Measurements from ENCODE around the gene SCARB1. TPM values are rescaled to one million over a fixed set of nuclear protein-coding genes. Genes with fewer than 3 reads are reported as not detected.

The SCARB1 gene
- total and polyA plus RNA-seq, 9 of the 15 experiments (the other 6 are each of a cell fraction or from before 2014, with no cell fraction given), result 0.56 to 157 (median 52.8) TPM

DNA sequence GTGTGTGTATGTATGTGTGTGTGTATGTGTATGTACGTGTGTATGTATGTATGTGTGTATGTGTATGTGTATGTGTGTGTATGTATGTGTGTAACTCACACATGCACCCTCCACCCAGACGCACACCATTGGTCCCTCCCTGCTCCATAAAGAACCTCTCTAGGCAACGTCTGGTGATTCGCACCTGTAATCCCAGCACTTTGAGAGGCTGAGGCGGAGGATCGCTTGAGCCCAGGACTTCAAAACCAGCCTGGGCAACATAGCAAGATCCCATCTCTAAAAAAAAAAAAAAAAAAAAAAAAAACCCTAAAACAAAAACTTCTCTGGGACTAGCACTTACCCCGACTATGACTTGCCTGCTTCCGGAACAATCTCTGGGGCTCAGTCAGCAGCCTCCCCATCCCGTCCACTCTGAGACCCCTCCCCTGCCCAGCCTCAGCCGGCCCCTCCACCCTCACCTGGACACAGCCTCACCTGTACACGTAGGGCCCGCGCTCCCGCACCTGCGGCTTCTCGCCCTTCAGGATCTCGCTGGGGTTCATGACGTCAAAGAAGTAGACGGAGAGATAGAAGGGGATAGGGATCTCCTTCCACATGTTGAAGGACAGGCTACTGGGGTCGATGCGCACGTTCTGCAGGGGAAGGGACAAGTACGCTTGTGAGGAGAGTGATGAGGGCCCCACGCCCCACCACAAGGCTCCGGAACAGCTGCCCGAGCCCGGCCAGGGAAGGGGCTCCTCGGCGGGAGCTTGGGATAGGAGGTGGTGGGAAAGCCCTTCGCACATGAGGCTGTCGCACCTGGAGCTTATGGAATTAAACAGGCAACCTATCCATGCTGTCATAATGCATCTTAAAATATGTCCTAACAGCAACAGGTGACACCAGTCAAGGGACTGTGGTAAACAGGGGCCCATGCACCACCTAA lies 46.3 kb downstream of the SCARB1 start:
- Histone ChIP-seq H3K27me3 (ENCODE audit: control insufficient read depth in 2 of 2, insufficient read depth in 2 of 2, low read length in 2 of 2) (no peaks in the 10 kb centered on the region), H3K4me3 (no peak overlapping the region), H2AFZ (ENCODE audit: low read depth, low read length) (no peak overlapping the region), H3K9me1 (ENCODE audit: control insufficient read depth, insufficient read depth, low read length) (peaks cover 11% of the 10 kb centered on the region), H3K9ac (ENCODE audit: insufficient read depth in 1 of 2, low read depth in 2 of 2, low read length in 2 of 2) (peak overlapping the region in 1 of 2 experiments; percentile 26; a peak in 1 of 4 replicates), H3K79me2 (ENCODE audit: control insufficient read depth, insufficient read depth, low read length) (peaks cover 44% of the 10 kb centered on the region), H3K9me3 (replicated peaks; ENCODE audit: control insufficient read depth, insufficient read depth, low read depth, low read length) (no peaks in the 10 kb centered on the region), H3K36me3 (ENCODE audit: control insufficient read depth, insufficient read depth, low read length) (peaks cover 78% of the 10 kb centered on the region), H3K4me2 (ENCODE audit: insufficient read depth, low read length) (no peak overlapping the region), H3K4me1 (replicated peaks in 1 of 2; ENCODE audit: control insufficient read depth in 2 of 2, insufficient read depth in 2 of 2, low read length in 2 of 2) (peaks cover 0 to 11% of the 10 kb centered on the region in 2 experiments; a peak in 1 of 5 replicates), H4K20me1 (replicated peaks; ENCODE audit: control insufficient read depth, insufficient read depth, low read length) (peaks cover 13% of the 10 kb centered on the region), H3K27ac (ENCODE audit: extremely low read depth, low read depth, low read length) (no peak overlapping the region)
- WGBS (ENCODE audit: insufficient coverage, low coverage, missing lambda C conversion rate), result 95% methylated on average over 25 of the region's 31 CpGs
- CTCF ChIA-PET (ENCODE audit: low intra/inter-chr PET ratio), result no interaction called here
- DNase-seq (ENCODE audit: extremely low read depth in 1 of 4, low spot score in 3 of 4) (no peak), FAIRE-seq (no peak), ATAC-seq (no peak)
- intact Hi-C loops (cut with micrococcal nuclease) (no loop called here), in situ Hi-C loops (cut with MboI) (no loop called here)
- TF ChIP-seq ZFP1 (CRISPR knock-in tag; IDR thresholded peaks at IDR 0.05), result no peak
- peak; percentile 87 for TF ChIP-seq ZNF121 (CRISPR knock-in tag; conservative IDR thresholded peaks at IDR 0.05)
- POLR2A ChIA-PET, result no interaction called here
- no TSS peak for BruUV-seq (replicated peaks)

DNA sequence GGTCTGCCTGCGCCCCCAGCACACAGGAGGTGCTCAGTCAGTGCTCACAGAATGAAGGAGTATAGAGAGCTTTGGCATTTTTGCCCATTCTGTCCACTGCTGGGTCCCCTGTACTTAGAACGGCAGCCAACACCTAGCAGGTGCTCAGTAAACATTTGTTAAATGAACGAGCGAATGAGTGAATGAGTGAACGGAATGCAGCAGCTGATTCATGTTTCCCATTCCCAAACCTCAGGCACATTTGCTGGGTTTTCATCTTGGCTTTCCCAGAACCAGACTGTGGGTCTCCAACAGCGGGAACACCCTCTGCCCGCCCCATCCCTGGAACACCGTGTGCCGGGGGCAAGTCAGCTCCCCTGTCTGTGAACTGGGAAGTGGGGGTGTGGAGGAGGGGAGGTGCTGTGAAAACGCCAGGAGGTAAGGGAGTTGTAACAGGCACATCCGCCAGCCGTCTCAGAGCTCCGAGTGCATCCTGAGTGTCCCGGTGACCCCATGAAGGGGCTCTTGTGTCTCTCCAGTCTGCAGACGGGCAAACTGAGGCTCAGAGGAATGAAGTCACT lies 47.3 kb downstream of the SCARB1 start:
- Histone ChIP-seq H3K4me2 (ENCODE audit: insufficient read depth, low read length) (no peak overlapping the region), H3K4me3 (no peak overlapping the region), H3K9ac (ENCODE audit: insufficient read depth in 1 of 2, low read depth in 2 of 2, low read length in 2 of 2) (no peak overlapping the region), H3K79me2 (ENCODE audit: control insufficient read depth, insufficient read depth, low read length) (peaks cover 34% of the 10 kb centered on the region), H2AFZ (ENCODE audit: low read depth, low read length) (no peak overlapping the region), H3K9me3 (replicated peaks; ENCODE audit: control insufficient read depth, insufficient read depth, low read depth, low read length) (no peaks in the 10 kb centered on the region), H3K27ac (ENCODE audit: extremely low read depth, low read depth, low read length) (no peak overlapping the region), H4K20me1 (replicated peaks; ENCODE audit: control insufficient read depth, insufficient read depth, low read length) (peaks cover 6% of the 10 kb centered on the region), H3K27me3 (ENCODE audit: control insufficient read depth in 2 of 2, insufficient read depth in 2 of 2, low read length in 2 of 2) (no peaks in the 10 kb centered on the region), H3K9me1 (ENCODE audit: control insufficient read depth, insufficient read depth, low read length) (peaks cover 5% of the 10 kb centered on the region), H3K4me1 (replicated peaks in 1 of 2; ENCODE audit: control insufficient read depth in 2 of 2, insufficient read depth in 2 of 2, low read length in 2 of 2) (peaks cover 0 to 15% of the 10 kb centered on the region in 2 experiments; a peak in 1 of 5 replicates), H3K36me3 (ENCODE audit: control insufficient read depth, insufficient read depth, low read length) (peaks cover 83% of the 10 kb centered on the region)
- intact Hi-C loops (cut with micrococcal nuclease), result no loop called here
- POLR2A ChIA-PET, result no interaction called here
- no TSS peak for BruUV-seq (replicated peaks)
- WGBS (ENCODE audit: insufficient coverage, low coverage, missing lambda C conversion rate), result 88% methylated on average over 11 of the region's 15 CpGs
- in situ Hi-C loops (cut with MboI), result no loop called here
- CTCF ChIA-PET (ENCODE audit: low intra/inter-chr PET ratio), result no interaction called here
- no peak for ATAC-seq
- FAIRE-seq, result no peak
- DNase-seq (ENCODE audit: extremely low read depth in 1 of 4, low spot score in 3 of 4), result no peak
- no peak for TF ChIP-seq PYGO2 (tag; IDR thresholded peaks at IDR 0.05)
- no peak for TF ChIP-seq COPS2 (conservative IDR thresholded peaks at IDR 0.05)
- TF ChIP-seq, protein P1, sequence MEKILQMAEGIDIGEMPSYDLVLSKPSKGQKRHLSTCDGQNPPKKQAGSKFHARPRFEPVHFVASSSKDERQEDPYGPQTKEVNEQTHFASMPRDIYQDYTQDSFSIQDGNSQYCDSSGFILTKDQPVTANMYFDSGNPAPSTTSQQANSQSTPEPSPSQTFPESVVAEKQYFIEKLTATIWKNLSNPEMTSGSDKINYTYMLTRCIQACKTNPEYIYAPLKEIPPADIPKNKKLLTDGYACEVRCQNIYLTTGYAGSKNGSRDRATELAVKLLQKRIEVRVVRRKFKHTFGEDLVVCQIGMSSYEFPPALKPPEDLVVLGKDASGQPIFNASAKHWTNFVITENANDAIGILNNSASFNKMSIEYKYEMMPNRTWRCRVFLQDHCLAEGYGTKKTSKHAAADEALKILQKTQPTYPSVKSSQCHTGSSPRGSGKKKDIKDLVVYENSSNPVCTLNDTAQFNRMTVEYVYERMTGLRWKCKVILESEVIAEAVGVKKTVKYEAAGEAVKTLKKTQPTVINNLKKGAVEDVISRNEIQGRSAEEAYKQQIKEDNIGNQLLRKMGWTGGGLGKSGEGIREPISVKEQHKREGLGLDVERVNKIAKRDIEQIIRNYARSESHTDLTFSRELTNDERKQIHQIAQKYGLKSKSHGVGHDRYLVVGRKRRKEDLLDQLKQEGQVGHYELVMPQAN (IDR thresholded peaks at IDR 0.05; ENCODE audit: borderline replicate concordance), result no peak
- no peak for TF ChIP-seq SPI1 (IDR thresholded peaks at IDR 0.05; ENCODE audit: borderline replicate concordance, low read depth, low read length)
- TF ChIP-seq, protein P2, sequence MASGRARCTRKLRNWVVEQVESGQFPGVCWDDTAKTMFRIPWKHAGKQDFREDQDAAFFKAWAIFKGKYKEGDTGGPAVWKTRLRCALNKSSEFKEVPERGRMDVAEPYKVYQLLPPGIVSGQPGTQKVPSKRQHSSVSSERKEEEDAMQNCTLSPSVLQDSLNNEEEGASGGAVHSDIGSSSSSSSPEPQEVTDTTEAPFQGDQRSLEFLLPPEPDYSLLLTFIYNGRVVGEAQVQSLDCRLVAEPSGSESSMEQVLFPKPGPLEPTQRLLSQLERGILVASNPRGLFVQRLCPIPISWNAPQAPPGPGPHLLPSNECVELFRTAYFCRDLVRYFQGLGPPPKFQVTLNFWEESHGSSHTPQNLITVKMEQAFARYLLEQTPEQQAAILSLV (tag; IDR thresholded peaks at IDR 0.05), result no peak
- TF ChIP-seq, protein P3, sequence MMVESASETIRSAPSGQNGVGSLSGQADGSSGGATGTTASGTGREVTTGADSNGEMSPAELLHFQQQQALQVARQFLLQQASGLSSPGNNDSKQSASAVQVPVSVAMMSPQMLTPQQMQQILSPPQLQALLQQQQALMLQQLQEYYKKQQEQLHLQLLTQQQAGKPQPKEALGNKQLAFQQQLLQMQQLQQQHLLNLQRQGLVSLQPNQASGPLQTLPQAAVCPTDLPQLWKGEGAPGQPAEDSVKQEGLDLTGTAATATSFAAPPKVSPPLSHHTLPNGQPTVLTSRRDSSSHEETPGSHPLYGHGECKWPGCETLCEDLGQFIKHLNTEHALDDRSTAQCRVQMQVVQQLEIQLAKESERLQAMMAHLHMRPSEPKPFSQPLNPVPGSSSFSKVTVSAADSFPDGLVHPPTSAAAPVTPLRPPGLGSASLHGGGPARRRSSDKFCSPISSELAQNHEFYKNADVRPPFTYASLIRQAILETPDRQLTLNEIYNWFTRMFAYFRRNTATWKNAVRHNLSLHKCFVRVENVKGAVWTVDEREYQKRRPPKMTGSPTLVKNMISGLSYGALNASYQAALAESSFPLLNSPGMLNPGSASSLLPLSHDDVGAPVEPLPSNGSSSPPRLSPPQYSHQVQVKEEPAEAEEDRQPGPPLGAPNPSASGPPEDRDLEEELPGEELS (CRISPR knock-in tag; IDR thresholded peaks at IDR 0.05; ENCODE audit: borderline replicate concordance), result no peak
- no peak for TF ChIP-seq ZNF239 (CRISPR knock-in tag; IDR thresholded peaks at IDR 0.05)
